NT2/D1 (cell line): ENCODE results near the gene ADAM23.
A peak's percentile ranks its signal among the peaks of the same experiment; 100 is the strongest.

Source experiments
- DNase-seq: peaks from one replicate; pipeline ENCODE4 v3.0.0-alpha.2; 2011; ENCODE audit warnings: low read depth, low spot score
- H3K27me3 ChIP-seq: 2 replicates; pipeline ENCODE4 v1.6.0; 2011; ENCODE audit warnings: mild to moderate bottlenecking; ENCODE audit not compliant: insufficient read length, insufficient read depth
- H3K36me3 ChIP-seq: 2 replicates; pipeline ENCODE4 v1.6.1; 2011; ENCODE audit warnings: mild to moderate bottlenecking, low read length, mixed read lengths; ENCODE audit not compliant: insufficient read depth, insufficient read length
- H3K4me1 ChIP-seq: 2 replicates; pipeline ENCODE4 v1.5.1; 2011; ENCODE audit not compliant: insufficient read depth, insufficient read length
- H3K4me3 ChIP-seq: 2 replicates; pipeline ENCODE4 v1.5.1; 2011; ENCODE audit warnings: low read depth; ENCODE audit not compliant: insufficient read length
- H3K9ac ChIP-seq: 2 replicates; pipeline ENCODE4 v1.6.0; 2011; ENCODE audit warnings: low read depth; ENCODE audit not compliant: insufficient read length
- H3K9me3 ChIP-seq: 2 replicates; pipeline ENCODE4 v1.5.1; 2011; ENCODE audit warnings: mild to moderate bottlenecking, low read length; ENCODE audit not compliant: insufficient read depth
- SUZ12 ChIP-seq: IDR thresholded peaks from 2 replicates; pipeline ENCODE4 v1.6.1; 2011; ENCODE audit not compliant: insufficient read length, insufficient read depth; ENCODE audit errors: extremely low read depth
- YY1 ChIP-seq: IDR thresholded peaks from 2 replicates; pipeline ENCODE4 v1.6.1; 2011; ENCODE audit not compliant: insufficient read length, insufficient read depth
- ZNF274 ChIP-seq: IDR thresholded peaks from 2 replicates; pipeline ENCODE4 v1.6.1; 2011; ENCODE audit warnings: mild to moderate bottlenecking, low read depth, low read length

ADAM23 gene

GRCh38 chr2:206443735-206444527, 599 bp downstream of the ADAM23 start:
- Histone ChIP-seq H3K36me3 (no peaks in the 10 kb centered on the region), H3K27me3 (peaks cover 38% of the 10 kb centered on the region), H3K4me3 (peak overlapping the region; percentile 69), H3K9ac (peak overlapping the region; percentile 79), H3K9me3 (no peaks in the 10 kb centered on the region), H3K4me1 (no peaks in the 10 kb centered on the region)
- TF ChIP-seq SUZ12 (no peak), ZNF274 (no peak), YY1 (no peak)
- peak; percentile 32 for DNase-seq

GRCh38 chr2:206445948-206446347, 2.6 kb downstream of the ADAM23 start:
- no peaks in the 10 kb centered on the region for H3K9me3 ChIP-seq
- H3K4me3 ChIP-seq, result no peak overlapping the region
- DNase-seq, result no peak
- H3K36me3 ChIP-seq, result no peaks in the 10 kb centered on the region
- H3K9ac ChIP-seq, result no peak overlapping the region
- peaks cover 35% of the 10 kb centered on the region for H3K27me3 ChIP-seq
- TF ChIP-seq SUZ12 (no peak), ZNF274 (no peak), YY1 (no peak)
- H3K4me1 ChIP-seq, result no peaks in the 10 kb centered on the region

GRCh38 chr2:206452242-206452641, 8.9 kb downstream of the ADAM23 start:
- Histone ChIP-seq H3K4me3 (no peak overlapping the region), H3K4me1 (no peaks in the 10 kb centered on the region), H3K9me3 (peaks cover 14% of the 10 kb centered on the region; the same call in 1 of the 2 replicates), H3K36me3 (no peaks in the 10 kb centered on the region), H3K27me3 (no peaks in the 10 kb centered on the region), H3K9ac (no peak overlapping the region)
- no peak for DNase-seq
- TF ChIP-seq ZNF274, result no peak
- no peak for TF ChIP-seq YY1
- no peak for TF ChIP-seq SUZ12

- DNase-seq, result no peak
- no peaks in the 10 kb centered on the region for H3K36me3 ChIP-seq
- H3K4me3 ChIP-seq, result no peak overlapping the region
- H3K27me3 ChIP-seq, result no peaks in the 10 kb centered on the region
- TF ChIP-seq SUZ12 (no peak), ZNF274 (no peak), YY1 (no peak)
- peaks cover 14% of the 10 kb centered on the region; the same call in 1 of the 2 replicates for H3K9me3 ChIP-seq
- H3K4me1 ChIP-seq, result no peaks in the 10 kb centered on the region
- H3K9ac ChIP-seq, result no peak overlapping the region
These were observed 9.4 kb downstream of the ADAM23 start for GRCh38 chr2:206452750-206453149.

GRCh38 chr2:206456078-206456754, 12.9 kb downstream of the ADAM23 start:
- no peaks in the 10 kb centered on the region for H3K27me3 ChIP-seq
- no peak for TF ChIP-seq YY1
- TF ChIP-seq ZNF274, result no peak
- TF ChIP-seq SUZ12, result no peak
- DNase-seq, result no peak
- no peaks in the 10 kb centered on the region for H3K4me1 ChIP-seq
- H3K36me3 ChIP-seq, result no peaks in the 10 kb centered on the region
- H3K4me3 ChIP-seq, result no peak overlapping the region
- peaks cover 14% of the 10 kb centered on the region; the same call in 1 of the 2 replicates for H3K9me3 ChIP-seq
- no peak overlapping the region for H3K9ac ChIP-seq

GRCh38 chr2:206457188-206457634, 13.9 kb downstream of the ADAM23 start:
- H3K9ac ChIP-seq, result no peak overlapping the region
- DNase-seq, result no peak

GRCh38 chr2:206462240-206462854, 19.0 kb downstream of the ADAM23 start:
- Histone ChIP-seq H3K4me1 (peaks cover 8% of the 10 kb centered on the region), H3K4me3 (no peak overlapping the region)

More at GRCh38 chr2:206457188-206457634, 13.9 kb downstream of the ADAM23 start:
- Histone ChIP-seq H3K27me3 (no peaks in the 10 kb centered on the region), H3K4me1 (peaks cover 6% of the 10 kb centered on the region), H3K4me3 (no peak overlapping the region), H3K36me3 (no peaks in the 10 kb centered on the region), H3K9me3 (peaks cover 14% of the 10 kb centered on the region; the same call in 1 of the 2 replicates)
- TF ChIP-seq YY1 (no peak), ZNF274 (no peak), SUZ12 (no peak)

More at GRCh38 chr2:206462240-206462854, 19.0 kb downstream of the ADAM23 start:
- Histone ChIP-seq H3K9ac (no peak overlapping the region), H3K9me3 (peaks cover 18% of the 10 kb centered on the region), H3K27me3 (no peaks in the 10 kb centered on the region), H3K36me3 (no peaks in the 10 kb centered on the region)
- no peak for TF ChIP-seq YY1
- no peak for TF ChIP-seq SUZ12
- no peak for TF ChIP-seq ZNF274
- DNase-seq, result peak; percentile 80
